ENCODE results near the gene BEGAIN.

The BEGAIN gene

GRCh38 chr14:100593751-100594624, 6.8 kb upstream of the BEGAIN start:
- no peak for DNase-seq

DNA sequence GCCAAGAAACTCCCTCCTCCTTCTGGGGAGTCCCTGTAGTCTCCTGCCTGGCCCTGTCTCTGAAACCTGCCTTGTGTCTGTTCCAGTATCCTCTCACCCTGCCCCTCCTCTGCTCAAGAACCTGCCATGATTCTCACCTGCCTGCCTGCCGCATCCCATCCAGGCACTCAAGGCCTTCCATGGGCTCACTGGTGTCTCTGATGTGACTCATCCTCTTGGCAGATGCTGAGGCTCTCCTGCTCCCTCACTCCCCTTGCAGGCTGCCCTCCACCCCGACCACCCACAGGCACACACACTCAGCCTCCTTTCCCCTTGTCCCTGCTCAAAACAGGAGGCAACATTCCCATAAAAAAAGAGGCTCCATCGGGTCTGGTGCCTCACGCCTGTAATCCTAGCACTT, 5.8 kb upstream of the BEGAIN start:
- peak; percentile 19 for DNase-seq

DNA sequence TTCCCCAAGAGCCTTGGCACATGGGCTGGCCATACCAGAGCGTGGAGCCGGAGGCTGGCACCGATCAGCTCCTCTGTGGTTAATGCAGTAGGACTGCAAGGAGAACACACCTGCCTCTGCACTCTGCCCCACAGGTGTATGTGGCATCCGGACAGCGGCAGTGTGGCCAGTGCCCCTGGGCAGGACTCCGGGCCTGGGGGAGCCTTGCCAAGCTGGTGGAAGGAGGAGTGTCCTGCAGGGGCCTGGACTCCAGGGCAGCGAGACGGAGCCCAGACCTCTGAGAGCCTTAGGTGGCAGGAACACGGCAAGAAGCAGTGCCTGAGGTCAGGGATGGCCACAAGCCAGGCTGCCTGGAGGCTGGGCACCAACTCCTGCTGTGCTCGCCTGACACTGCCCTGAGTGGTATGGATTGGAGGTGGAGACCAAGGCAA, 5.3 kb upstream of the BEGAIN start:
- no peak for DNase-seq

GRCh38 chr14:100591453-100592371, 4.5 kb upstream of the BEGAIN start:
- no peak for DNase-seq

- no peak for DNase-seq
Measured at GRCh38 chr14:100590726-100591452, 3.7 kb upstream of the BEGAIN start.

GRCh38 chr14:100589760-100590469, 2.7 kb upstream of the BEGAIN start:
- no peak for DNase-seq

DNA sequence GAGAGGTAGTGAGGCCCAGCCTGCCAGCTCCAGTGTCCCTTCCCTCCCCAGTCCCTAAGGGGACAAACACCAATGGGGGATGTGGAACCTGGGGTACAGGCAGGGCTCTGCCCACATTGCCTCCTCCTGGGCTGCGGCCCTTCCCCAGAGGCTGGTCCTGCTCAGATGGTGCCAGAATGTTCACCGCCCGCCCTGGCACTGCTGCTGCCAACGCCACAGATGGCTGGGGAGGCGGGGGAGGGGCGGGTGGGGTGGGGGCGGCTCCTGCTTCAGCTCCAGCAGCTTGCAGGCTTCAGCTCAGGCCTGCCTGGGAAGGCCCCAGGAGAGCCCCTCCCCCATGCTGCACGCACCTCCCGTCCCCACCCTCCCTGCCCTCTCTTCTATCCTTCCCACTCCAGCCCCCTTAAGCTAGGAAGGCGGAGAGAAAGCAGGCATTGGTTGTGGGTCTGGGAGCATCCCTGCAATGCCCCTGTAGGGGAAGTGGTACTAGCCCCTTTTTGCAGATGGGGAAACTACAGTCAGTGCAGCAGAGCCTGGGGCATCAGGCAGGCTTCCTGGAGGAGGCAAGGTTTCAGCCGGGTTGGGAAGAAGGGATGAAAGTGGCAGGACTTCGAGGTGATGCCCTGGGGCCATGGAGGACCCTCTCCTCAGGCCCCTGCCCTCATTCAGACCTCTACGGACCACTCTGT, 2.0 kb upstream of the BEGAIN start:
- no peak for DNase-seq

- DNase-seq: no peak
Measured at GRCh38 chr14:100588671-100589070, 1.5 kb upstream of the BEGAIN start.

GRCh38 chr14:100587763-100588411, 670 bp upstream of the BEGAIN start:
- no peak for DNase-seq

GRCh38 chr14:100586403-100587085, 673 bp downstream of the BEGAIN start:
- DNase-seq: no peak

DNA sequence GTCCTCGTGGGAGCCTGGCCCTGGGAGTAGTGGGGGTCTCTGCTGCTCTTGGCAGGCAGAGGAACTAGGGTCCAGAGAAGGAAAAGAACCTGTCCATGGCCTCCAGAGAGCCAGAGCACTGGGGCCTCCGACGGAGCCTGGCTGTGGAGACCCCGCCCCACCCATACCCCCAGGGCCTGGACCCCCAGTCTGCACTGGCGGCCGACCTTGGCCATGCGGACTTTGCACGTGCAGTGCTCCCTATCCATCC, 1.1 kb downstream of the BEGAIN start:
- DNase-seq: no peak

GRCh38 chr14:100585448-100586152, 1.6 kb downstream of the BEGAIN start:
- DNase-seq: no peak

DNA sequence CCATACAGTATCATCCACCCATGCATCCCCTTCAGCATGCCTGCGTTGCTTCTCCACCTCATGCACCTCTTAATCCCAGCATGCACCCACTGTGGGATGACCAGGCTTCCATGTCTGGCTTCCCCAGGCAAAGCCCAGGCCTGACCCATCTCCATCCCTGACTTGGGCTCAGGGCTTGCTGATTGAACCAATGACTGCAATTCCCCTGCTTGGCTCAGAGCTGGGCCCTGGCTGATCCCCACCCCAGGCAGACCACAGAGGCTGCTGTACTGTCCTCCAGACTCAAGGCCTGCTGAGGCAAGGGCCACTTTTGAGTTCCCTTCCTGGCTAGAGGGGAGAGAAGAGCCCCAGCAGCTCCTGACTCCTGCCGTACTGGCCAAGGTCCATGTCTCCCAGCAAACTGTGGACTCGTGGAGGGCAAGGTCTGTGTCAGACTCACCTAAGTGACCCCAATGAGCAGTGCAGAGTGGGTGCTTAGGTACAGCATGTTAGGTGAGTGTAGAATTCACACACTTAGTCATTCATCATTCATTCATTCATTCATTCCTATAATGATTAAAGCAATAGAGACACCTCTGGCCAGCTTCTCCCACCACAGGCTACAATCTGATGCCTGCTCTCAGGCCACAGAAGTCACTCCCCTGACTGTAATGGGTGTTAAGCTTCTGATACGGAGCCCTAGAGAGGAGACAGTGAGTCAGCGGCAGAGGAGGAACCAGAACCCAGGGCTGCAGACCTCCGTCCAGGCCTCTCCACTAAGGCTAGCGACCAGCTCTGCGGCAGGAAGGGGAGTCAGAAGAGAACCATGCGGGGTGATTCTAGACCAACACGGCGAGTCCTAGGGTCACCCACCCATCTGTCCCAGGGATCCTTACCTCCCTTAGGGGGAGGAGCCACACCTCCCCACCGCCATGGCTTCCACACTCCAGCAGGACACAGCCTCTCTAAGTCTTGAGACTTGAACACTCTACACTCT, 2.9 kb downstream of the BEGAIN start:
- no peak for DNase-seq

DNA sequence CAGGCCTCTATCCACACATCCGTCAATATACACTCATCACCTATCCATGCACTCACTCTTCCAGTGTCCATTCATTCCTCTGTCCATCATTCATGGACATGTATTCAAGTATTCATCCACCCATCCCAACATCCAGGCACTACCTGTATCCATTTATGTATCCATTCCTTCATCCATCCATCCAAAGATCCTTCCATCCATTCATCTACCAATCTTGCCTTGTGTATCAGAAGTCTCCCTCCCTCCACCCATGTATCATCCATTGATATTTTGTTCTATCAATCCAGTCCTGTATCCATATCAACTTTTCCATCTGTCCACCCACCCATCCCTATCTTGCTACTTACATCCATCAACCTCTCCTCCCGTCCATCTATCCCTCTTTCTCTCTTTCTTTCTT, 4.0 kb downstream of the BEGAIN start:
- no peak for DNase-seq

GRCh38 chr14:100582496-100583165, 4.6 kb downstream of the BEGAIN start:
- no peak for DNase-seq

GRCh38 chr14:100581228-100582145, 5.7 kb downstream of the BEGAIN start:
- DNase-seq: no peak
